ENCODE measurements around the gene DECR2.

DNA sequence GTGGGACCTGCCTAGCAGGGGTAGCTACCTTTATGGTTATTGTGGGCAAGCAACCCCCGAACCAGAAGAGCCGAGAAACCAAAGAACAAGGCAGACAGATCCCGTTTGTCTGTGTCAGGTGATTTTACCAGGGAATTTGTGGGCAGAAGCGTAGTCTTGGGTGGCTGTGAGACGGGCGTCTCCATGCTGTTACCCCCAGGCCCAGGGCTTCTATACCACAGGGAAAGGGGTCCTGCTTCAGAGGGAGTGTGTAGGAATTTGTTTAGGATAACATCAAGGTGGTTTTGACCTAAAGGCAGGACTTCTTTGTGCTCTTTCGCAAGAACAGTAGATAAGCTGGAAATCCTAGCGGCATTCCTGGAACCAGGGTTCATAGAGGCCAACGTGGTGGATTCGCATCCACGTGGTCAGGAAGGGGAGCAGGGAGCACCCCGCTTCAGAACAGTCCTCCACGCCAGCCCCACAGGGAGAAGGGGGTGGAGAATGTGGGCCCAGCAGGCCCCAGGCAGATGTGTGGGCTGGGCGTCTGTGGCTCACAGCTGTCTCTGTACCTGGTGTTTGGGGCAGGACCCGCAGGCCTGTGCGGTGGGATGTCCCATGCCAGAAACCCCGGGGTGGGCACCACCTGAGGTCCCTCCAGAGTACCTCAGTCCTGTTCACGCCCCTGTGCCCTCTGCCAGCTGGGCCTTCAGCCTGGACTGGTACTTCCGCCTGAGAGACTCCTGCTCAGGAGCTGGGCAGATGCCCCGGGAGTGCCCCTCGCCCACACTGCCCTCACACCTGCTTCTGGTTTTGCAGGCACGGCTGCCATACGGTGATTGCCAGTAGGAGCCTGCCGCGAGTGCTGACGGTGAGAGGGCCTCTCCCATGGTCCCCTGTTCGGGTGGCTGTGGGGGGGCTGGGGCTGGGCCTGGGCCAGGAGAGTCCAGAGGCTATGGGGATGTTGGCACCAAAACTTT lies 4.1 kb downstream of the DECR2 start:
- no peak for TF ChIP-seq POLR2A (IDR thresholded peaks at IDR 0.05)
- TF ChIP-seq, protein P1, sequence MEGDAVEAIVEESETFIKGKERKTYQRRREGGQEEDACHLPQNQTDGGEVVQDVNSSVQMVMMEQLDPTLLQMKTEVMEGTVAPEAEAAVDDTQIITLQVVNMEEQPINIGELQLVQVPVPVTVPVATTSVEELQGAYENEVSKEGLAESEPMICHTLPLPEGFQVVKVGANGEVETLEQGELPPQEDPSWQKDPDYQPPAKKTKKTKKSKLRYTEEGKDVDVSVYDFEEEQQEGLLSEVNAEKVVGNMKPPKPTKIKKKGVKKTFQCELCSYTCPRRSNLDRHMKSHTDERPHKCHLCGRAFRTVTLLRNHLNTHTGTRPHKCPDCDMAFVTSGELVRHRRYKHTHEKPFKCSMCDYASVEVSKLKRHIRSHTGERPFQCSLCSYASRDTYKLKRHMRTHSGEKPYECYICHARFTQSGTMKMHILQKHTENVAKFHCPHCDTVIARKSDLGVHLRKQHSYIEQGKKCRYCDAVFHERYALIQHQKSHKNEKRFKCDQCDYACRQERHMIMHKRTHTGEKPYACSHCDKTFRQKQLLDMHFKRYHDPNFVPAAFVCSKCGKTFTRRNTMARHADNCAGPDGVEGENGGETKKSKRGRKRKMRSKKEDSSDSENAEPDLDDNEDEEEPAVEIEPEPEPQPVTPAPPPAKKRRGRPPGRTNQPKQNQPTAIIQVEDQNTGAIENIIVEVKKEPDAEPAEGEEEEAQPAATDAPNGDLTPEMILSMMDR (IDR thresholded peaks at IDR 0.05 in 4 of 5, conservative IDR thresholded peaks at IDR 0.05 in 1 of 5): no peak

Measured in gastrocnemius medialis (tissue), 4 donors.